ENCODE measurements around the gene CHN1.

CHN1 gene

DNA sequence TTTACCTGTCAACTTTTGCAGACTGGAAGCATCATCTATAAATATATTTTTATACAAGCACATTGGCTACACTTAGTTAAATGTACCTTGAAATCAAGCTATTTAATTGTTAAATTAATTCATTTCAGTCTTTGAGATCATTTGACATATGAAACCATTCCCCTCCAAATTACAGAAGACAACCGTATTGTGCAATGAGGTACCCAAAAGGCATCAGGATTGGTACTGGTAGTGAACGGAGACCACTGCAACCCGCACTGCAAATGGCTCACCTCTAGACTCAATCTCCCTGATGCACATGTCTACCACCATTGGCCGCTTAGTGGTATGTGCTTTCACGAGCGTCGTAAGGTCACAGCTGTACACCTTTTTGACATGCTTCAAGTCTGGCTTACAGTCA lies 193.1 kb downstream of the CHN1 start:
- DNase-seq = no peak

GRCh38 chr2:174807931-174808330 lies 197.2 kb downstream of the CHN1 start:
- no peak for DNase-seq

GRCh38 chr2:174805803-174806202 lies 199.4 kb downstream of the CHN1 start:
- no peak for DNase-seq

DNA sequence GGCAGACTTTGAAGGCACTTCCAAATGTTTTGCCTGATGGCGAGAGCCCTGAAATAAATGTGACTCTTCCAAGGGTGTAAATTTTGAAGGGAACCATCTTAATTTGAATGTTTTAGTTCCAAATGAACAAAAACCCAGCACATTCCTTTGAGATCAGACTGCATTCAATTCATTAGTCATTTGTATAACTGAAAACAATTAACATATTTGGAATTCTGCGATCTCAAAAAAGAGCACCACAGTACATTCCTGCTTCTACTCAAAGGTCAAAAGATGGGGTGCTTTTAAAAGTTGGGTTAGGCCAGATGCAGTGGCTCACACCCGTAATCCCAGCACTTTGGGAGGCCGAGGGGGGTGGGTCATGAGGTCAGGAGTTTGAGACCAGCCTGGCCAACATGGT lies 202.7 kb downstream of the CHN1 start:
- no peak for DNase-seq

GRCh38 chr2:174800436-174801205 lies 204.6 kb downstream of the CHN1 start:
- DNase-seq = no peak

GRCh38 chr2:174798801-174799200 lies 206.4 kb downstream of the CHN1 start:
- no peak for DNase-seq

GRCh38 chr2:174797781-174798276 lies 207.4 kb downstream of the CHN1 start:
- no peak for DNase-seq

- DNase-seq = no peak
Measured at GRCh38 chr2:174796319-174796771, 208.8 kb downstream of the CHN1 start.

DNA sequence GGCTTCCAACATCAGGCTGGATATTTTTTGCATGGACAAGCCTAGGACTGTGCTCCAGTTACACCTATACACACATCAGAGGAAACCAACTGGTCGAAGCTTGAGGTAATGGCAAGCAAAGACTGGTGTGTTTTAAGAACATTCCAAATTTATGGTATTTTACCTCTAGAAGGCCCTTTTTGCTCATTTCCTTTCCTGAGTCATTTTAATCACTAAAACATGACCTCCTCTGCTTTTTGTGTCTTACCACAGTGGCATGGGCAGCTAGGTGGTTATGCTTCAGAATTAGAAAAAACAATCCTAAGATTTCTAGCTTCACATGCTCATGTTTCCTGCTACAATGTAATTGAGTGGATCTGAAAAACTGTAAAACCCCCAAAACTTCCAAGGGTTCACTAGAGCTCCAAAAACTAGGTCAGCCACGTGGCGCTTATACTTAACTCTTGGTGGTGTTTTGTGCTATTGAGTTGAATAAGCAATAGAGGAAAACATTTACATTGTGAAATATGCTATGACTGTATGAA lies 210.3 kb downstream of the CHN1 start:
- DNase-seq = no peak

DNA sequence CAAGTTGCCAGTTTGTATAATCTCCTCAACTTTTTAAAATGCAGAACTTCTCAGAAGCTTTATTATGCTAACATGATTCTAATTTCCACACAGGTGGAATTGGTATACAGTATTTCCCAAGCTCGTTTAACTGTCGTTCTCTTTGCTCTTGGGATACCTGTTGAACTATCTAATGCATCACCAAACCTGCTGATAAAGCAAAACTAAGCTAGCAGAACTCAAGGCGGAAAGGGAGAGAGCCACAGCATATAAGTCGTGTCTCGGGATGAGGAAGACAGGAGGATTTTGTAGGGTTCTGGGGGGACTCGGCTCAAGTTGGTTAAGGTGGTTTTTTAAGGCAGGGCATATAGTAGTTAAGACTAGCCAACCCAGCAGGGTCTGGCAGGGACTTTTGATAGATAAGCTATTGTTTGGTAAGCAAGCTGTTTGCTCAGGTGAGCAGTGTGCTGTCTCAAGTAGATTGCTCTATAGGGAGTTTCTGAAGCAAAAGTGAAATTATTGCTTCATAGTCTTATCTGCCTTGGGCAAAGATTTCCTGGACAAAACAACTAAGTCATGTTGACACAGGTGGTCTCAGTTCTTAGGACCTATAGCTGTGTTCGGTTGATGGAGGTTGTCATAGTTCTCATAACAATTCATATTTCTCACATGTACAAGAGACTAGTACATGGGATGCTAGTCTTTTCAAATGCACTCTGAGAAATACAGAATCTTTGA lies 212.7 kb downstream of the CHN1 start:
- DNase-seq = no peak

GRCh38 chr2:174791746-174792280 lies 213.4 kb downstream of the CHN1 start:
- DNase-seq = no peak

DNA sequence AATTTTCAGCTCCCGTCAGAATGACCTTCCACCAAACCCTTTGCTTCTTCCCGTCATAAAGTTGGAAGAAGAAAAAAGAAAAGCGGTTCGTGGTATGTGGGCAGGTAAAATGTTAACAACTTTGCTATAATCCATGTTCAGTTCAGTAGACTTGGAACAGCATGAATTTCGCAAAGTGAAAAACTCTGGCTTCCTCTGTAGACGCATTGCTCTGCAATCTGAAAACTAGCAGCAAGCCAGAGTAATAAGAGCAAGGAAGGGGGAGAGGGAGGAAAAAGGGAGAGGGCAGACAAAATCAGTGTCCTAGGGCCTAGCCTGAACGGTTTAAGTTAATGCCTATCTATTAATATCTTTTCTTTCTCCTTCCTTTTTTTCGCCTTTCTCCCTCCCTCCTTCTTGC lies 214.2 kb downstream of the CHN1 start:
- DNase-seq = no peak

GRCh38 chr2:174789001-174789400 lies 216.2 kb downstream of the CHN1 start:
- DNase-seq = no peak

GRCh38 chr2:174788291-174788929 lies 216.8 kb downstream of the CHN1 start:
- DNase-seq = no peak

DNA sequence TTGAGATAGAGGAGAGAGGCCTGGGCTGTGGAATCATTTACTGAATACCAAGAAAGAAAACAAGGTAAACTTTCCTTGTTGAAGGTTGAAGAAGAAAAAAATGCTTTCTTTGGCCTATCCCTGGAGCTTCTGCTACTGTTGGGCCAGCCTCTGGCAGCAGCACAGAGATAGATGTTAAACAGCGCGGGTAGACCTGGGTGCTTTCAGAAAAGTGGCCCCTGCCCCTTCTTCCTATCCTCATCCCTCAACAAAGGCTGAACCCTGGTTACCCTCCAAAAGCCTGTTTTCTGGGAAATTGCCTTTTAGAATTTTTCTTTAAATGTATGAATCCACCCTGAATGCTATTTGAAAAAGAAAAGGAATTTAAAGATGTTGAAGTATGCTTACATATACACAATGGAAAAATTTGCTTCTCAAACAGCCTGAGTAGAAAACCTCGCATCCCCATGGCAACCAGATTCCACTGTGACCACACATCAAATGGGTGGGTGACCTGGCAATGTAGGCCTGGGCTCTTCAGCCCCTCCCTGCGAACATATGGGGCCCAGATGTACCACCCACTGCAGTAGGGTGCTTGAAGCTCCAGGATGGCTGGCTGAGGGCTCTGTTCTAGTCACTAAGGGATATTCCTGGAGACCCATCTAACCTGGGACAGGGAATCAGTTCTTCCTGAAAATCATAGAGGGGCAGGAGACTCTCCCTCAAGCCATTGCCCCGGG lies 217.5 kb downstream of the CHN1 start:
- no peak for DNase-seq

GRCh38 chr2:174786066-174786725 lies 219.0 kb downstream of the CHN1 start:
- DNase-seq = no peak

- DNase-seq = no peak
Measured at GRCh38 chr2:174785481-174785880, 219.7 kb downstream of the CHN1 start.

GRCh38 chr2:174784909-174785308 lies 220.3 kb downstream of the CHN1 start:
- no peak for DNase-seq

GRCh38 chr2:174784316-174784715 lies 220.9 kb downstream of the CHN1 start:
- DNase-seq = no peak

- no peak for DNase-seq
Measured at GRCh38 chr2:174781996-174782395, 223.2 kb downstream of the CHN1 start.

DNA sequence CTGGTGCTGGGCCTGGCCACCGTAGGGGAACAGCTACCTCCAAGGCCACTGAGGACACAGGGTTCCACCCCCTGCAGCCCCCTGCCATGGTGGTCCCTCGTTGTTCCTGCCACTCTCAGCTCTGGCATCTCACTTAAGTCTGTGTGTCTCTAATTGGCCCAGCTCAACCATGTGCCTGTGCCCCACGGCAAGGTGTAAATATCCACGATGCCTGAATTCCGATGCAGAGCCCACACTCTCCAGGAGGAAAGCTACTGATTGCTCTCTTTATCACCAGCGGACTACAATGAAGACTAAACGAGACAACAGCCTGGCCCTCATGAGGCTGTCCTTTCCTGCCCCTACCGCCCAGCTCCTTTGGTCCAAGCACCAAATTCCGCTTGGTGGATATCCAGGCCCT lies 223.9 kb downstream of the CHN1 start:
- DNase-seq = no peak

DNA sequence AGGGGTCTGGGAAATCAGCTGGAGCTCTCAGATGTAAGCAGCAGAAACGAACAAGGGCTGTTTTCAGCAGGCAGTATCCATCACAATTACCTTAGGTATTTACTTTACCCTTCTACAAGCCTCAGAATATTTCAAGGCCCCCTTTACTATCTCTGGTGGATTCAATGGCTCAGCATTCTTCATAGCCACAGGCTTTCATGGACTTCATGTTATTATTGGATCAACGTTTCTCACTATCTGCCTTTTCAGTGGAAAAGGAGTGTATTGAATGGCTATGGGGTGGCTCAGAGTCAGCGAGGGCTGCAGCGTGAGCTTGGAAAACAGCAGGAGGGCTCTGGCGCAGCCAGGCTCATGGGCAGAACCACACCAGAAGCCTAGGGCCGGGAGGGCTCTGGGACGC lies 224.3 kb downstream of the CHN1 start:
- no peak for DNase-seq
